ENCODE measurements around the gene CD101. TPM values are rescaled to one million over a fixed set of nuclear protein-coding genes. Genes with fewer than 3 reads are reported as not detected.

CD101 gene
- total RNA-seq, 2 donors from 2014 or later = 1.1 to 3.1 TPM

GRCh38 chr1:117038236-117038635 is 36.7 kb downstream of the CD101 start:
- no peak for ATAC-seq
- intact Hi-C loops (cut with DNase I) = no loop called here
- DNase-seq = no peak

GRCh38 chr1:117044217-117044616 is 42.7 kb downstream of the CD101 start:
- intact Hi-C loops (cut with DNase I) = loop anchor here in 1 of 2 donors (10.0 kb wide), 1 partner anchor 169 kb away; no protein-coding TSS in a partner anchor
- ATAC-seq = no peak
- no peak for DNase-seq

- no peak for DNase-seq
- intact Hi-C loops (cut with DNase I) = loop anchor here in 1 of 2 donors (5.0 to 10.0 kb wide), 2 partner anchors 171 to 313 kb away; no protein-coding TSS in a partner anchor
- ATAC-seq = no peak
Observed at GRCh38 chr1:117045644-117046043, 44.1 kb downstream of the CD101 start.

GRCh38 chr1:117046781-117047180 is 45.2 kb downstream of the CD101 start:
- intact Hi-C loops (cut with DNase I) = loop anchor here in 1 of 2 donors (5.0 to 10.0 kb wide), 2 partner anchors 172 to 314 kb away; no protein-coding TSS in a partner anchor
- no peak for DNase-seq

GRCh38 chr1:117047271-117047670 is 45.7 kb downstream of the CD101 start:
- ATAC-seq (no peak), DNase-seq (no peak)
- intact Hi-C loops (cut with DNase I) = loop anchor here in 1 of 2 donors (5.0 to 10.0 kb wide), 2 partner anchors 172 to 315 kb away; no protein-coding TSS in a partner anchor

More at GRCh38 chr1:117046781-117047180, 45.2 kb downstream of the CD101 start:
- no peak for ATAC-seq

GRCh38 chr1:117049857-117050256 is 48.3 kb downstream of the CD101 start:
- ATAC-seq (peak in 1 of 2 donors; percentile 69), DNase-seq (no peak)
- intact Hi-C loops (cut with DNase I) = loop anchor here in 1 of 2 donors (5.0 to 10.0 kb wide), 3 partner anchors 175 to 318 kb away; no protein-coding TSS in a partner anchor

- intact Hi-C loops (cut with DNase I) = loop anchor here in 1 of 2 donors (5.0 kb wide), 1 partner anchor 199 kb away; no protein-coding TSS in a partner anchor
- DNase-seq (no peak), ATAC-seq (peak; percentile 54 to 57)
Observed at GRCh38 chr1:117051224-117052064, 49.9 kb downstream of the CD101 start.

- intact Hi-C loops (cut with DNase I) = loop anchor here (2.0 to 5.0 kb wide), 2 partner anchors 202 to 317 kb away; no protein-coding TSS in a partner anchor
- DNase-seq (no peak), ATAC-seq (no peak)
Observed at GRCh38 chr1:117054068-117054467, 52.5 kb downstream of the CD101 start.

GRCh38 chr1:117058810-117059209 is 57.2 kb downstream of the CD101 start:
- no peak for ATAC-seq
- no peak for DNase-seq
- intact Hi-C loops (cut with DNase I) = loop anchor here in 1 of 2 donors (5.0 kb wide), 1 partner anchor 487 kb away; the partner anchor contains the start of gene CD58

- ATAC-seq (peak in 1 of 2 donors; percentile 19), DNase-seq (peak; percentile 33)
- intact Hi-C loops (cut with DNase I) = loop anchor here in 1 of 2 donors (5.0 kb wide), 1 partner anchor 487 kb away; the partner anchor contains the start of gene CD58
Observed at GRCh38 chr1:117059334-117059677, 57.7 kb downstream of the CD101 start.

GRCh38 chr1:117059678-117060440 is 58.3 kb downstream of the CD101 start, which contains the start of gene TTF2:
Gene TTF2, plus strand, starts transcription at chr1:117060326. Its CDS starts 21 bp downstream, at chr1:117060347.
- intact Hi-C loops (cut with DNase I) = loop anchor here in 1 of 2 donors (5.0 kb wide), 1 partner anchor 488 kb away; the partner anchor contains the start of gene CD58
- peak; percentile 91 for DNase-seq

GRCh38 chr1:117060441-117061317 is 59.1 kb downstream of the CD101 start:
- intact Hi-C loops (cut with DNase I) = no loop called here
- no peak for DNase-seq
- ATAC-seq = peak; percentile 56 to 74

More at GRCh38 chr1:117059678-117060440, 58.3 kb downstream of the CD101 start, which contains the start of gene TTF2:
- peak; percentile 99 for ATAC-seq

GRCh38 chr1:117061986-117062415 is 60.4 kb downstream of the CD101 start:
- intact Hi-C loops (cut with DNase I) = no loop called here
- DNase-seq (no peak), ATAC-seq (no peak)

GRCh38 chr1:117066367-117066766 is 64.8 kb downstream of the CD101 start:
- DNase-seq (no peak), ATAC-seq (no peak)
- intact Hi-C loops (cut with DNase I) = loop anchor here in 1 of 2 donors (5.0 kb wide), 1 partner anchor 61 kb away; no protein-coding TSS in a partner anchor

- intact Hi-C loops (cut with DNase I) = loop anchor here (1.0 to 5.0 kb wide), 3 partner anchors 60 to 217 kb away; no protein-coding TSS in a partner anchor
- DNase-seq (peak; percentile 48), ATAC-seq (peak; percentile 87 to 90)
Observed at GRCh38 chr1:117067533-117068370, 66.2 kb downstream of the CD101 start.

- DNase-seq (no peak), ATAC-seq (peak in 1 of 2 donors; percentile 29)
- intact Hi-C loops (cut with DNase I) = loop anchor here (1.0 to 5.0 kb wide), 3 partner anchors 59 to 216 kb away; no protein-coding TSS in a partner anchor
Observed at GRCh38 chr1:117068580-117068979, 67.0 kb downstream of the CD101 start.
